Measurements from ENCODE around the gene HSBP1. TPM values are rescaled to one million over a fixed set of nuclear protein-coding genes. Genes with fewer than 3 reads are reported as not detected.

The HSBP1 gene
- total RNA-seq, 1 donor = 14.4 TPM

Other genes starting within 250 kb of the HSBP1 start
- gene MLYCD, start 91.1 kb downstream of the HSBP1 start, total RNA-seq = 2.9 TPM
- 4.1 TPM for gene OSGIN1, start 145.3 kb downstream of the HSBP1 start, total RNA-seq
- gene NECAB2, start 160.3 kb downstream of the HSBP1 start, total RNA-seq = not detected
- gene SLC38A8, start 234.8 kb downstream of the HSBP1 start, total RNA-seq = not detected